ENCODE results near the gene RADIL. TPM values are rescaled to one million over a fixed set of nuclear protein-coding genes. Genes with fewer than 3 reads are reported as not detected.
A peak's percentile ranks its signal among the peaks of the same experiment; 100 is the strongest.

The RADIL gene
- total RNA-seq, 1 donor from 2014 or later = 0.86 TPM

DNA sequence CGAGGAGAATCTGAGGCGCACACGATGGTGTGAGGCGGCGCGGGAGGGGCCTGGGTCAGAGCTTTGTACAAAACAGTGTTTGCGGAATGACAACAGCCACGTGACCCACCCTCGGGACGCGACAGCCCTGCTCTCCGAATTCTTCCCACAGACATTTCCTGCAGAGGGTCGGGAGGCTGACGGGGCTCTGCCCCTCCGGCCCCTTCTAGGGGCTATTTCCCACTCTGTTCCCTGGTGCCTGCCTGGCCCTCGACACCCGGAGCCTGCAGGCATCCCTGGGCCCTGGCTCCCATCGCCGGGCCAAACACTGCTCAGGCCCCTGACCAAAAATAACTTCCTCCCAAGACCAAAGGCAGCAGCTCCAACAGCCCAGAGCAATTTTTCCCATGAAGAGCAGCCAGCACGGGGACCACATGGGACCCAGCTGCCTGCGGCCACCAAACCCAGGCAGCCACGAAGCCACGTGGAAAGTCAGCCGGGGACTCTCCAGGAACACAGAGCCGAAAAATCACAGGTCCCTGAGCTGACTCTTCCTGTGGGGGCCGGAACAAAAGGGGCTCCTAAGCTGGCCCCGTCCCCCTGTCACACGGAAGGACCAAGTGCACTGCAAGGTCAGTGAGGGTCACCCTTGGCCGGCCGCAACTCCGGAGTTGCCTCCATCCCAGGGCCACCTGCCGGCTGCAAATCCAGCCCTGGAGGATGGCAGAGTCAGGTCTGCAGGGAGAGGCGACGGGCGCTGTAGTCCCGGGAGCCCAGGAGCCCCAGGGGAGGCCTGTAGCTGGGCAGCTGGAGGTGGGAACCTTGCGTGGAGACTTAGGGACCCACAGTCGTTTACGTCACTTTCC is 63.7 kb downstream of the RADIL start:
- no peaks in the 10 kb centered on the region for H4K20me1 ChIP-seq (ENCODE audit: insufficient read depth, low read length)
- H3K79me2 ChIP-seq (ENCODE audit: insufficient read depth, low read length) = no peaks in the 10 kb centered on the region
- FAIRE-seq (no peak), DNase-seq (ENCODE audit: low read depth) (no peak)
- Mint-ChIP-seq H3K27me3 (ENCODE audit: low read depth, unreplicated experiment) (peaks cover 27% of the 10 kb centered on the region), H3K36me3 (ENCODE audit: low read depth, unreplicated experiment) (no peaks in the 10 kb centered on the region), H3K4me1 (ENCODE audit: low read depth, unreplicated experiment) (no peaks in the 10 kb centered on the region), H3K4me3 (ENCODE audit: unreplicated experiment) (no peak overlapping the region), H3K9me3 (ENCODE audit: unreplicated experiment) (no peaks in the 10 kb centered on the region), H3K27ac (ENCODE audit: unreplicated experiment) (no peak overlapping the region)
- H3K9ac ChIP-seq (ENCODE audit: low read length) = no peak overlapping the region
- TF ChIP-seq, protein P1, sequence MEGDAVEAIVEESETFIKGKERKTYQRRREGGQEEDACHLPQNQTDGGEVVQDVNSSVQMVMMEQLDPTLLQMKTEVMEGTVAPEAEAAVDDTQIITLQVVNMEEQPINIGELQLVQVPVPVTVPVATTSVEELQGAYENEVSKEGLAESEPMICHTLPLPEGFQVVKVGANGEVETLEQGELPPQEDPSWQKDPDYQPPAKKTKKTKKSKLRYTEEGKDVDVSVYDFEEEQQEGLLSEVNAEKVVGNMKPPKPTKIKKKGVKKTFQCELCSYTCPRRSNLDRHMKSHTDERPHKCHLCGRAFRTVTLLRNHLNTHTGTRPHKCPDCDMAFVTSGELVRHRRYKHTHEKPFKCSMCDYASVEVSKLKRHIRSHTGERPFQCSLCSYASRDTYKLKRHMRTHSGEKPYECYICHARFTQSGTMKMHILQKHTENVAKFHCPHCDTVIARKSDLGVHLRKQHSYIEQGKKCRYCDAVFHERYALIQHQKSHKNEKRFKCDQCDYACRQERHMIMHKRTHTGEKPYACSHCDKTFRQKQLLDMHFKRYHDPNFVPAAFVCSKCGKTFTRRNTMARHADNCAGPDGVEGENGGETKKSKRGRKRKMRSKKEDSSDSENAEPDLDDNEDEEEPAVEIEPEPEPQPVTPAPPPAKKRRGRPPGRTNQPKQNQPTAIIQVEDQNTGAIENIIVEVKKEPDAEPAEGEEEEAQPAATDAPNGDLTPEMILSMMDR (IDR thresholded peaks at IDR 0.05; ENCODE audit: insufficient read depth, low read depth, low read length) = no peak
- TF ChIP-seq EZH2 (IDR thresholded peaks at IDR 0.05; ENCODE audit: insufficient read depth, low read length) = peak; percentile 26
- no peak overlapping the region for H3K27ac ChIP-seq (ENCODE audit: low read depth, low read length)
- H3K36me3 ChIP-seq (ENCODE audit: insufficient read depth, low read length) = no peaks in the 10 kb centered on the region
- no peaks in the 10 kb centered on the region for H3K27me3 ChIP-seq (ENCODE audit: insufficient read depth, low read length)
- no peak overlapping the region for H2AFZ ChIP-seq (ENCODE audit: low read depth, low read length)
- H3K4me2 ChIP-seq (ENCODE audit: low read length) = no peak overlapping the region
- H3K9me3 ChIP-seq (ENCODE audit: insufficient read depth, low read depth, low read length) = no peaks in the 10 kb centered on the region
- no peaks in the 10 kb centered on the region for H3K4me1 ChIP-seq (ENCODE audit: insufficient read depth, low read length)
- no peak overlapping the region for H3K4me3 ChIP-seq (ENCODE audit: insufficient read depth, low read depth, low read length)

DNA sequence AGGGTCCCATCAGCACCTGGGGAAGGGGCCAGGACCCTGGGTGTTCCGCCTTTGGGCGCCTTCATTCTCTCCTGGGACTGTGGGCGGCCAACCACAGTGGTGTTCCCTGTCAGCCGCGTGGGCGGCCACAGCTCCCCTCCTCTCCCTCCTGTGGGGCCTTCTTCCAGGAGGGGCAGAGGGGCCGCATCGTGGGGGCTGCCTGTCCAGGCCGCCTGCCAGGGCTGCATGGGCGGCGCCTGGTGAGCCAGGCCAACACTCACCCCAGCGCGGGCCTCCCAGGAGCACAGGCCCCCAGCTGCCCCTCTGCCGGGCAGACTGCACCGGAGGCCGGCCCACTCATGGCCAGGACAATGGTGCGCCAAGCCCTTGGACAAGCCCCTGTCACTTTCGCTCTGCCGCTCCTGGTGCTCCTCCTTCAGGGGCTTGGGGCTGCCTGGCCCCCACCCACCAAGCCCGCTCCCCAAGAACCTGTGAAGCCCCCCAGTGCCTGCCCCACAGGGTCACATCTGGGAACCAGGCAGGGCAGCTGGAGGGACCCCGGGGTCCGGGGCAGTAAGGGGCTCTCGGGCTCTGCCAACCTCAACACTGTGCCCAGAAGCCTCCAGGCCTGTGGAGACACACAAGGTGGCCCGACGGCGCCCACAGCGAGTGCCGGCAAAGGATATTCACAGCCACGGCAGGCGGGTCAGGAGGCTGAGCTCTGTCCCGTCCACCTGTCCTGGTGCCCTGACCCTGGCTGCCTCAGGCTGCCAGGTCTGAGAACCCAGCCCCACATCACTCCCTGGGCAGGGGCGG is 65.3 kb downstream of the RADIL start:
- H3K9me3 Mint-ChIP-seq (ENCODE audit: unreplicated experiment) = peaks cover 5% of the 10 kb centered on the region
- H3K9ac ChIP-seq (ENCODE audit: low read length) = no peak overlapping the region
- no peaks in the 10 kb centered on the region for H3K9me3 ChIP-seq (ENCODE audit: insufficient read depth, low read depth, low read length)
- no peaks in the 10 kb centered on the region for H3K79me2 ChIP-seq (ENCODE audit: insufficient read depth, low read length)
- no peaks in the 10 kb centered on the region for H3K27me3 ChIP-seq (ENCODE audit: insufficient read depth, low read length)
- no peaks in the 10 kb centered on the region for H3K4me1 Mint-ChIP-seq (ENCODE audit: low read depth, unreplicated experiment)
- no peaks in the 10 kb centered on the region for H4K20me1 ChIP-seq (ENCODE audit: insufficient read depth, low read length)
- H3K27me3 Mint-ChIP-seq (ENCODE audit: low read depth, unreplicated experiment) = peaks cover 30% of the 10 kb centered on the region
- H3K27ac ChIP-seq (ENCODE audit: low read depth, low read length) = no peak overlapping the region
- no peaks in the 10 kb centered on the region for H3K36me3 Mint-ChIP-seq (ENCODE audit: low read depth, unreplicated experiment)
- H2AFZ ChIP-seq (ENCODE audit: low read depth, low read length) = no peak overlapping the region
- H3K36me3 ChIP-seq (ENCODE audit: insufficient read depth, low read length) = no peaks in the 10 kb centered on the region
- TF ChIP-seq EZH2 (IDR thresholded peaks at IDR 0.05; ENCODE audit: insufficient read depth, low read length) = no peak
- TF ChIP-seq, protein P1 (IDR thresholded peaks at IDR 0.05; ENCODE audit: insufficient read depth, low read depth, low read length) = no peak
- DNase-seq (ENCODE audit: low read depth) = no peak
- no peaks in the 10 kb centered on the region for H3K4me1 ChIP-seq (ENCODE audit: insufficient read depth, low read length)
- H3K27ac Mint-ChIP-seq (ENCODE audit: unreplicated experiment) = no peak overlapping the region
- no peak overlapping the region for H3K4me2 ChIP-seq (ENCODE audit: low read length)
- no peak for FAIRE-seq
- no peak overlapping the region for H3K4me3 ChIP-seq (ENCODE audit: insufficient read depth, low read depth, low read length)
- no peak overlapping the region for H3K4me3 Mint-ChIP-seq (ENCODE audit: unreplicated experiment)
